HepG2 (cell line): ENCODE data around the gene PDLIM4. TPM values are rescaled to one million over a fixed set of nuclear protein-coding genes. Genes with fewer than 3 reads are reported as not detected.

Experiments used
- KIAA2018 ChIP-seq: sonication (generic); formaldehyde crosslinking; IDR thresholded peaks from 2 replicates; pipeline ENCODE4 v1.5.0; 2020; ENCODE audit warnings: mild to moderate bottlenecking, missing genetic modification reagents, borderline replicate concordance
- LBX2 ChIP-seq: sonication (generic); formaldehyde crosslinking; IDR thresholded peaks from 2 replicates; pipeline ENCODE4 v1.5.0; 2020; ENCODE audit warnings: missing genetic modification reagents, mild to moderate bottlenecking, borderline replicate concordance
- PRDM15 ChIP-seq: sonication (generic); formaldehyde crosslinking; IDR thresholded peaks from 2 replicates; pipeline ENCODE4 v1.4.0; 2020; ENCODE audit warnings: missing genetic modification reagents
- PRDM4 ChIP-seq: sonication (generic); formaldehyde crosslinking; IDR thresholded peaks from 2 replicates; pipeline ENCODE4 v1.9.0; 2021; ENCODE audit warnings: missing genetic modification reagents, borderline replicate concordance
- SOX5 ChIP-seq: IDR thresholded peaks from 2 replicates; pipeline ENCODE4 v1.6.1; 2016; ENCODE audit warnings: borderline replicate concordance
- ZBTB21 ChIP-seq: sonication (generic); formaldehyde crosslinking; IDR thresholded peaks from 2 replicates; pipeline ENCODE4 v1.4.0; 2020; ENCODE audit warnings: missing genetic modification reagents
- ZNF431 ChIP-seq: sonication (generic); formaldehyde crosslinking; IDR thresholded peaks from 2 replicates; pipeline ENCODE4 v1.9.0; 2022; ENCODE audit warnings: missing genetic modification reagents, low read depth, mild to moderate bottlenecking, borderline replicate concordance
- polyA plus RNA-seq, 8 experiments: library from polyadenylated mRNA; depleted of rRNA in 3 of 8; stranded (reverse) in 7 of 8; unstranded in 1 of 8; fragments of >200 nt; fragmentation: Illumina TruSeq in 4 of 8; extraction: Trizol in 4 of 8; gene quantifications; 2 replicates each; pipeline versions ENCODE4 v1.2.1 to v1.2.3, GENCODE V29; 2011 to 2016; ENCODE audit warnings: low read depth in 4 of 8, missing spikeins in 1 of 8, mixed read lengths in 1 of 8; ENCODE audit not compliant: insufficient read depth in 1 of 8
- total RNA-seq, 5 experiments: library from RNA; depleted of rRNA; stranded (reverse); fragments of >200 nt; fragmentation: Illumina TruSeq; extraction: Trizol; gene quantifications; 2 replicates each; pipeline ENCODE4 v1.2.3, GENCODE V29; 2016; ENCODE audit warnings: low read depth in 1 of 5

Gene PDLIM4
- total and polyA plus RNA-seq, 2 of the 13 experiments (the other 11 are each of a cell fraction or from before 2014, with no cell fraction given): 1.1 to 2.3 TPM

- TF ChIP-seq PRDM15 (no peak), ZNF431 (CRISPR knock-in tag) (no peak), LBX2 (CRISPR knock-in tag) (no peak), KIAA2018 (CRISPR knock-in tag) (no peak), SOX5 (CRISPR knock-in tag) (no peak), PRDM4 (CRISPR knock-in tag) (no peak), ZBTB21 (no peak)
Observed at GRCh38 chr5:132220491-132220890, 37.0 kb upstream of the PDLIM4 start (continued).
